Tibial nerve (tissue), 4 donors: ENCODE measurements around the gene HMOX2. TPM values are rescaled to one million over a fixed set of nuclear protein-coding genes. Genes with fewer than 3 reads are reported as not detected.

Source experiments
- DNase-seq, 2 donors: peaks; one replicate each; pipeline ENCODE4 v3.0.0-alpha.2; 2019; ENCODE audit warnings: low spot score in 2 of 2
- H3K27ac ChIP-seq, 4 donors: fragments of 200-600 bp; sonication (generic) in 3 of 4; one replicate each; pipeline ENCODE4 v1.5.1; 2017 to 2019; ENCODE audit warnings: mild to moderate bottlenecking in 1 of 4
- H3K27me3 ChIP-seq, 2 donors: fragments of 200-600 bp; sonication (generic) in 1 of 2; one replicate each; pipeline versions ENCODE4 v1.5.1 to v1.6.0; 2017 to 2019
- H3K36me3 ChIP-seq, 3 donors: fragments of 200-600 bp; sonication (generic); one replicate each; pipeline ENCODE4 v1.5.1; 2018 to 2019
- H3K4me1 ChIP-seq, 4 donors: fragments of 200-600 bp; sonication (generic) in 3 of 4; one replicate each; pipeline ENCODE4 v1.5.1; 2017 to 2019
- H3K4me3 ChIP-seq, 4 donors: fragments of 200-600 bp; sonication (generic) in 3 of 4; one replicate each; pipeline ENCODE4 v1.5.1; 2017 to 2019; ENCODE audit warnings: mild to moderate bottlenecking in 1 of 4, moderate library complexity in 1 of 4
- H3K9me3 ChIP-seq, 4 donors: fragments of 200-600 bp; sonication (generic) in 3 of 4; one replicate each; pipeline ENCODE4 v1.5.1; 2017 to 2019
- EP300 ChIP-seq, 2 donors: sonication (generic); formaldehyde crosslinking; IDR thresholded peaks; one replicate each; pipeline ENCODE4 v1.6.1; 2017; ENCODE audit warnings: antibody characterized with exemption in 2 of 2, mild to moderate bottlenecking in 1 of 2
- POLR2A ChIP-seq, 2 donors: fragments of 450-650 bp; IDR thresholded peaks; one replicate each; pipeline ENCODE4 v1.6.1; 2017; ENCODE audit warnings: antibody characterized with exemption in 2 of 2, mild to moderate bottlenecking in 2 of 2, moderate library complexity in 2 of 2
- WGBS, 2 donors: methylation state at CpG; one replicate each; pipeline ENCODE4 v1.1.5; 2018; 5-methylcytosine and 5-hydroxymethylcytosine counted together
- total RNA-seq, 4 donors: library from RNA; depleted of rRNA; stranded (reverse); fragments of >200 nt; gene quantifications; one replicate each; pipeline ENCODE4 v1.1.0, GENCODE V29; 2016
- TF ChIP-seq, protein P1 (sequence below), 5 experiments: fragments of 200-600 bp in 3 of 5; fragments of 450-650 bp in 2 of 5; sonication (generic) in 3 of 5; IDR thresholded peaks; one replicate each; pipeline ENCODE4 v1.5.1; 2016 to 2019; ENCODE audit warnings: antibody characterized with exemption in 5 of 5, mild to moderate bottlenecking in 3 of 5, moderate library complexity in 2 of 5

Gene HMOX2
- total RNA-seq, 4 donors from 2014 or later: 55.7 to 75.6 (median 63.1) TPM

- H3K4me1 ChIP-seq: peaks cover 0 to 67% (median 27%) of the 10 kb centered on the region in 4 donors
Measured at GRCh38 chr16:4511441-4512082, 35.4 kb downstream of the HMOX2 start.

GRCh38 chr16:4512473-4512872, 36.3 kb downstream of the HMOX2 start:
- Histone ChIP-seq H3K36me3 (peaks cover 0 to 65% (median 29%) of the 10 kb centered on the region in 3 donors), H3K27me3 (no peaks in the 10 kb centered on the region), H3K27ac (peak overlapping the region in 2 of 4 donors; percentile 16 to 31), H3K9me3 (no peaks in the 10 kb centered on the region), H3K4me3 (no peak overlapping the region), H3K4me1 (peaks cover 0 to 68% (median 25%) of the 10 kb centered on the region in 4 donors)
- TF ChIP-seq POLR2A (IDR thresholded peaks at IDR 0.05) (no peak), EP300 (IDR thresholded peaks at IDR 0.05) (no peak)
- TF ChIP-seq, protein P1, sequence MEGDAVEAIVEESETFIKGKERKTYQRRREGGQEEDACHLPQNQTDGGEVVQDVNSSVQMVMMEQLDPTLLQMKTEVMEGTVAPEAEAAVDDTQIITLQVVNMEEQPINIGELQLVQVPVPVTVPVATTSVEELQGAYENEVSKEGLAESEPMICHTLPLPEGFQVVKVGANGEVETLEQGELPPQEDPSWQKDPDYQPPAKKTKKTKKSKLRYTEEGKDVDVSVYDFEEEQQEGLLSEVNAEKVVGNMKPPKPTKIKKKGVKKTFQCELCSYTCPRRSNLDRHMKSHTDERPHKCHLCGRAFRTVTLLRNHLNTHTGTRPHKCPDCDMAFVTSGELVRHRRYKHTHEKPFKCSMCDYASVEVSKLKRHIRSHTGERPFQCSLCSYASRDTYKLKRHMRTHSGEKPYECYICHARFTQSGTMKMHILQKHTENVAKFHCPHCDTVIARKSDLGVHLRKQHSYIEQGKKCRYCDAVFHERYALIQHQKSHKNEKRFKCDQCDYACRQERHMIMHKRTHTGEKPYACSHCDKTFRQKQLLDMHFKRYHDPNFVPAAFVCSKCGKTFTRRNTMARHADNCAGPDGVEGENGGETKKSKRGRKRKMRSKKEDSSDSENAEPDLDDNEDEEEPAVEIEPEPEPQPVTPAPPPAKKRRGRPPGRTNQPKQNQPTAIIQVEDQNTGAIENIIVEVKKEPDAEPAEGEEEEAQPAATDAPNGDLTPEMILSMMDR (IDR thresholded peaks at IDR 0.05): no peak
- 93 to 94% methylated on average over 7 to 10 of the region's 10 CpGs for WGBS, 2 donors
- DNase-seq: no peak

More at GRCh38 chr16:4511441-4512082, 35.4 kb downstream of the HMOX2 start:
- H3K4me3 ChIP-seq: no peak overlapping the region
- WGBS, 2 donors: 59 to 74% methylated on average over 8 to 9 of the region's 9 CpGs
- H3K36me3 ChIP-seq: peaks cover 0 to 74% (median 34%) of the 10 kb centered on the region in 3 donors
- H3K27me3 ChIP-seq: no peaks in the 10 kb centered on the region
- no peak for TF ChIP-seq EP300 (IDR thresholded peaks at IDR 0.05)
- TF ChIP-seq, protein P1 (IDR thresholded peaks at IDR 0.05): peak; percentile 22 to 41 (median 30)
- peak in 1 of 2 donors; percentile 31 for DNase-seq
- H3K27ac ChIP-seq: peak overlapping the region in 1 of 4 donors; percentile 31
- H3K9me3 ChIP-seq: no peaks in the 10 kb centered on the region

DNA sequence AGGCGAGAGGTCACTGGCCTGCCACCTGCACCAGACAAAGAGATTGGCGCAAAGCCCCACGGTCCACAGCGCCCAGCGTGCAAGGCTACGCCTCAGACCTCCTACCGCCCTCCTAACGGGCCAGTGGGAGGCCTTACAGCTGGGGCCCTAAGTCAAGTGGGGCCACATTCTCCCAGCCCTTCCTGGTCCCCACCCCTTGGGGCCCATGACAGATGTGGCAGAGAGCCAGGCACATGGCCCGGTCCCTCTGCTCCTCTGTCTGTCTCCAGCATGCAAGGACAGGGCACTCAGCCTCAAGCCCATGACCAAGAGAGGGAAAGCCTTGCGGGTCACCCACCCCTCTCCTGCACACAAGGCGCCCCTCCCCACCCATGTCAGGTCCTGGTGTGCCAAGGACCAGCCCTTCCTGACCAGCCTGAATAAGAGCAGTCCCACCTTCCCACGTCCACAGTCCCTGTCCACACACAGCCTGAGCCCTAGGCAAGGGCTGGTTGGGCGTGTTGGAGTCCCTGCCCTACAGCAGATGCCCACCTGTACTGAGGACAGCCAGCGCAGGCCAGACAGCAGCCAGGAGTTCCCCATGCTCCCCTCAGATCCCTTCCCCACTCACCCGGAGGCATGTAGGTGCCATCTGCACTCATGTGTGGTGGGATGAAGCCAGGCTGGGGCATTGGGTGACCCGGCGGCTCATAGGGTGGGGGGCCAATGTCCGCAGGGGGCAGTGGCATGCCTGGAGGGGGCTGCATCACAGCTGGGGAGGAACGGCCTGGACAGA, 37.1 kb downstream of the HMOX2 start:
- Histone ChIP-seq H3K36me3 (peaks cover 0 to 57% (median 21%) of the 10 kb centered on the region in 3 donors), H3K4me3 (no peak overlapping the region), H3K27ac (peak overlapping the region in 3 of 4 donors; percentile 69 to 90 (median 78)), H3K9me3 (no peaks in the 10 kb centered on the region), H3K27me3 (no peaks in the 10 kb centered on the region), H3K4me1 (peaks cover 0 to 66% (median 25%) of the 10 kb centered on the region in 4 donors)
- 86% methylated on average over 18 of the region's 19 CpGs for WGBS, 2 donors
- DNase-seq: no peak
- TF ChIP-seq POLR2A (IDR thresholded peaks at IDR 0.05) (no peak), EP300 (IDR thresholded peaks at IDR 0.05) (no peak)
- TF ChIP-seq, protein P1 (IDR thresholded peaks at IDR 0.05): no peak

DNA sequence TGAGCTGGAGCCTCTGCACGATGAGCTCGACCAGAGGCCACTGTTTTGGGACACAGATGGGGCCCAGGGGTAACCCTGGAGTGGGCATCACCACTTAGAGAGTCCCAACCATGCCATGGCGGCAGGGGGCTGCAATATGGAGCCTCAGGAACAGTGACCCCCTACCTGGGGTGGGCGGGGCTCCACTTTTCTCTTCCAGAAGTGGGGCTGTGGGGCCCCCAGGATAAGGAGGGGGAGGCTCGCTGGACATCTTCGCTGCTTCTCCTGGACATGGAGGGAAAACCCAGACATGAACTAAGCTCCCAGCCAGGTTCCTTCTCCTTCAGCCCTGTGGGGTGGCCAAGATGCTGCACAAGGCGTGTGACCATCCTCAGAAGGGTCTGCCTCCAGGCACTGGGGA, 37.7 kb downstream of the HMOX2 start:
- no peak for DNase-seq
- WGBS, 2 donors: 93 to 96% methylated on average over 6 to 7 of the region's 7 CpGs
- TF ChIP-seq, protein P1 (IDR thresholded peaks at IDR 0.05): no peak
- TF ChIP-seq EP300 (IDR thresholded peaks at IDR 0.05): no peak
- TF ChIP-seq POLR2A (IDR thresholded peaks at IDR 0.05): no peak
- Histone ChIP-seq H3K27me3 (no peaks in the 10 kb centered on the region), H3K9me3 (no peaks in the 10 kb centered on the region), H3K36me3 (peaks cover 0 to 51% (median 15%) of the 10 kb centered on the region in 3 donors), H3K4me1 (peaks cover 0 to 66% (median 25%) of the 10 kb centered on the region in 4 donors), H3K4me3 (no peak overlapping the region), H3K27ac (peak overlapping the region in 3 of 4 donors; percentile 69 to 90 (median 78))

- Histone ChIP-seq H3K4me1 (peaks cover 0 to 66% (median 25%) of the 10 kb centered on the region in 4 donors), H3K9me3 (no peaks in the 10 kb centered on the region), H3K4me3 (no peak overlapping the region), H3K27me3 (no peaks in the 10 kb centered on the region), H3K27ac (peak overlapping the region; percentile 10 to 90 (median 74)), H3K36me3 (peaks cover 0 to 44% (median 12%) of the 10 kb centered on the region in 3 donors)
- 25 to 27% methylated on average over 7 of the region's 7 CpGs for WGBS, 2 donors
- TF ChIP-seq, protein P1 (IDR thresholded peaks at IDR 0.05): no peak
- TF ChIP-seq EP300 (IDR thresholded peaks at IDR 0.05) (no peak), POLR2A (IDR thresholded peaks at IDR 0.05) (no peak)
- no peak for DNase-seq
Measured at GRCh38 chr16:4514606-4515005, 38.4 kb downstream of the HMOX2 start.
